Muscle layer of duodenum (tissue), 2 donors: ENCODE results near the gene EFNA2.
A peak's percentile ranks its signal among the peaks of the same experiment; 100 is the strongest.

Experiments
- H3K27ac ChIP-seq: one replicate; pipeline ENCODE4 v1.7.0; 2013; ENCODE audit warnings: mild to moderate bottlenecking, low read length
- H3K27me3 ChIP-seq: one replicate; pipeline ENCODE4 v1.7.0; 2013; ENCODE audit warnings: low read depth, mild to moderate bottlenecking, control low read depth, low read length
- H3K36me3 ChIP-seq, 2 donors: one replicate each; pipeline ENCODE4 v1.7.0; 2013; ENCODE audit warnings: low read length in 2 of 2, control low read depth in 1 of 2, mild to moderate bottlenecking in 1 of 2; ENCODE audit not compliant: insufficient read depth in 2 of 2, control insufficient read depth in 1 of 2
- H3K4me1 ChIP-seq, 2 donors: one replicate each; pipeline ENCODE4 v1.7.0; 2013; ENCODE audit warnings: low read length in 2 of 2, mild to moderate bottlenecking in 2 of 2, control low read depth in 1 of 2, moderate library complexity in 1 of 2; ENCODE audit not compliant: insufficient read depth in 2 of 2, control insufficient read depth in 1 of 2
- H3K4me3 ChIP-seq, 2 donors: one replicate each; pipeline ENCODE4 v1.7.0; 2013; ENCODE audit warnings: low read length in 2 of 2, low read depth in 1 of 2, mild to moderate bottlenecking in 1 of 2
- H3K9me3 ChIP-seq, 2 donors: one replicate each; pipeline ENCODE4 v1.7.0; 2013; ENCODE audit warnings: low read length in 2 of 2, control low read depth in 1 of 2, mild to moderate bottlenecking in 1 of 2; ENCODE audit not compliant: control insufficient read depth in 1 of 2
- donor health status: healthy.

EFNA2 gene

DNA sequence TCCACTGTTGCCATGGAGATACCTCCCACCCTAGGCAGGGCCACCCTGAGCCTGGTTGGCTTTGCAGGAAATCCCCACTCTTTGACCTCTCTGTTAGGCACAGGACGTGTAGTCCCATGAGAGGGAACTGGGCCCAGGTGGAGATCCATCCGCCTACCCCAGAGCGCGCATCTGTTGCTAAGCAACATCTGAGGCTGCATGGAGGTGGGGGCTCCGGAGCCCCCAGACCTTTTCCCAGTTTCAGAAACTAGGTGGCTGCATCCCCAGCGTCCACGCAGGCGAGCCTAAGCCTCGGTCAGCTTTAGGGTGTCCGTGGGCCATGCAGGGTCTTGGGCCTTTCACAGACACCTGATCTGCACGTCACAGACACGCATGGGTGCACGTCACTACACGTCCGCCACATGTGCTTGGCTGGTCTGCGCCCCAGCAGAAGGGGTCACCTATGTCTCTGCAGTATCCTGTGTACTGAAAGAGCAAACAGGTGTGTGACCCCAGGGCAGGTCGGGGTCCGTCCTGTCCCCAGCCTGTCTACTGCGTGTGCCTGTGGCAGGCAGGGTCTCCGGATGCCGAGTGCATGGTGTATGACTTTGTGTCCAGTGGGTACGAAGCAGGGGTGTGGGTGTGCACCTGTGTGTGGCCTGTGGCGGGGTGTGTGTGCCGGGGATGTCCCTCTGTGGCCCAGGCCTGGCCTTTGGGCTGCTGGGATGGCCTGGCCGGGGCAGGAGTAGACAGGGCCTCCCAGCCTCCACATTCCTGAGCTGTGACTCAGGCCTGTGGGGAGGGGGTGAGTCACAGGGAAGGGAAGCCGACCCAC lies 20.7 kb upstream of the EFNA2 start:
- Histone ChIP-seq H3K27ac (peak overlapping the region; percentile 45), H3K4me3 (no peak overlapping the region), H3K36me3 (peaks cover 0 to 5% of the 10 kb centered on the region in 2 donors), H3K9me3 (no peaks in the 10 kb centered on the region), H3K27me3 (no peaks in the 10 kb centered on the region), H3K4me1 (peaks cover 15 to 65% of the 10 kb centered on the region in 2 donors)

DNA sequence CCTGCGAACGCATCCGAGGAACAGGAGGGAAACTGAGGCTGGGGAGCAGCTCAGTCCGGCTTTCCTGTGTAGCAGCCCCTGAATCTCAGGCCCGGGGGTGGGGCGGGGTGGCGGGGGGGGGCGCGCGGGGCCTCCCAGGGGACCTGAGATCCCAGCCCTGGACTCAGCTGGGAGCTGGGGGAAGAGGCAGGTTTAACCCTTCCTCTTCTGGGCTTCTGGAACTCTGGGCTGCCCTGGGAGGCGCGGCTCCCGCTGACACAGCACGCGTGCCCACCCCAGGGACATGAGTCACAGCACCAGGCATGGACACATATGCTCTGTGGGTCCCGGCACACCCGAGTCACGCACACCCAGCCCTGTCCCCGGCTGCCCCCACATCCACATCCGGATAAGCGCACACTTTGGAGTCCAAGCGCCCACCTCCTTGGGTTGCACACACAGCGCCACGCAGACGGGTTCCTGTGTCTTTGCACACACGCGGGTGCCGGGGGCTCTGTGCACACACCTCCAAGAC lies 20.0 kb upstream of the EFNA2 start:
- no peaks in the 10 kb centered on the region for H3K9me3 ChIP-seq
- H3K4me3 ChIP-seq: peak overlapping the region; percentile 16 to 61
- H3K4me1 ChIP-seq: peaks cover 18 to 65% of the 10 kb centered on the region in 2 donors
- peak overlapping the region; percentile 63 for H3K27ac ChIP-seq
- no peaks in the 10 kb centered on the region for H3K27me3 ChIP-seq
- peaks cover under 1 to 5% of the 10 kb centered on the region in 2 donors for H3K36me3 ChIP-seq

DNA sequence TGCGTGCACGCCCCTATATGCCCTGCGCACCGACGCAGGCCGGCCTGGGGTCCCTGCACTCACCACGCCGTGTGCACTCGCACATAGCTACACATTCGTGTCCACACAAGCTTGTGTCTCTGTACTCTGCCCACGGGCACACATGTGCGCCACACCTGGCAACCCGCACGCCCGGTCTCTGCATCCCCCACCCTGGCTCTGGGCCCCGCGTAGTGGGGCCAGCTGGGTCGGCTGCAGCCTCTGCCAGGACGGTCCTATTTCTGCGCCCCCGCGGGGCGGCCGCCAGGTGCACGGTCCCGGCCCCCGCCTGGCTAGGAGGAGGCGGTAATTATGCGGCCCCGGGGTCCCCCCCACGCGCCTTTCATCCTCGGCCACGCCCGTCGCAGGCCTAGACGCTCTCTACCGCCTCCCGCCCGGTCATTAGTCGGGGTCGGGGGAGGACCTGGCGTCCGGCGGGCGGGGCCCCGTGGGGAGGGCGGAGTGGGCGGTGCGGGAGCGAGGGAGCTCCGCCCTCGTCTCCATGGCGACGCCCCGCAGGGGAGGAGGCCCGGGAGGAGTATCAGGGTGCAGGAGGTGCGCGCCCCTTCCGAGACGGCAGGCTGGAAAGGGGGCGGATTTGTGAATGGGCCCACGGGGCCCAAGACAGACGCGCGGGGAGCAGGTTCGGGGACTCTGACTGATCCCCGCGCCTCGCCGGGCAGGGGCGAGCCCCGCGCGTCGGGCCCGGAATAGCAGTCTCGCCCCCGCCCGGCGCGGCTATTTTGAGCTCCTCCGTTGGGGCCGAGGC lies 19.4 kb upstream of the EFNA2 start:
- Histone ChIP-seq H3K36me3 (peaks cover 6 to 7% of the 10 kb centered on the region in 2 donors), H3K4me1 (peaks cover 24 to 69% of the 10 kb centered on the region in 2 donors), H3K27me3 (no peaks in the 10 kb centered on the region)

DNA sequence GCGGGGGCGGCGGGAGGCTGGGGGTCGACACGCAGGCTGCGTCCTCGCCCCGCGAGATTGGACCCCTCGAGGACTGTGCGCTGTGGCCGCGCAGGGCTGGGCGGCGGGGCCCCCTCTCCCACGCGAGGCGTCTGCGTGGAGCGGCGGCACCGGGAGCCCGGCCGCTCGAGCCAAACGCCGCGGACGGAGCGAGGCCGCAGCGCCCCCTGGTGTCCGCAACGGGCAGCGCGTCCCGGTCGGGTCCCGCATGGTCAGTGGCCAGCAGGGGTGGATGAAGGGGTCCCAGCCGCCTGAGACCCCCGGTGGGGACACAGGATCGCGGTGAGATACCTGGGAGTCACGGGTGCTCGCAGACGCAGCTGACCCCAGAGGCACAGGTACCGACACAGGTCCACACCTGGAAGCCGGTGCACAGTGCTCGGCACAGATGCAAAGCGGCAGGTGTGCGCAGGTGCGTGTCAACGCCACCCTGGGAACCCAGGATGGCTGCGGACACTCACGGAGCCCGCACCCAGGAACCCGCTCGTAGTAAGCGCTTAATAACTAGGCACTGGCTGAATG lies 18.7 kb upstream of the EFNA2 start:
- H3K36me3 ChIP-seq: peaks cover 13% of the 10 kb centered on the region in 2 donors
- H3K27ac ChIP-seq: no peak overlapping the region
- H3K4me1 ChIP-seq: peaks cover 24 to 69% of the 10 kb centered on the region in 2 donors
- no peaks in the 10 kb centered on the region for H3K27me3 ChIP-seq
- no peaks in the 10 kb centered on the region for H3K9me3 ChIP-seq
- H3K4me3 ChIP-seq: peak overlapping the region; percentile 37 to 61

More for the DNA sequence above, 19.4 kb upstream of the EFNA2 start:
- Histone ChIP-seq H3K27ac (peak overlapping the region; percentile 63), H3K9me3 (no peaks in the 10 kb centered on the region), H3K4me3 (peak overlapping the region; percentile 16 to 61)

DNA sequence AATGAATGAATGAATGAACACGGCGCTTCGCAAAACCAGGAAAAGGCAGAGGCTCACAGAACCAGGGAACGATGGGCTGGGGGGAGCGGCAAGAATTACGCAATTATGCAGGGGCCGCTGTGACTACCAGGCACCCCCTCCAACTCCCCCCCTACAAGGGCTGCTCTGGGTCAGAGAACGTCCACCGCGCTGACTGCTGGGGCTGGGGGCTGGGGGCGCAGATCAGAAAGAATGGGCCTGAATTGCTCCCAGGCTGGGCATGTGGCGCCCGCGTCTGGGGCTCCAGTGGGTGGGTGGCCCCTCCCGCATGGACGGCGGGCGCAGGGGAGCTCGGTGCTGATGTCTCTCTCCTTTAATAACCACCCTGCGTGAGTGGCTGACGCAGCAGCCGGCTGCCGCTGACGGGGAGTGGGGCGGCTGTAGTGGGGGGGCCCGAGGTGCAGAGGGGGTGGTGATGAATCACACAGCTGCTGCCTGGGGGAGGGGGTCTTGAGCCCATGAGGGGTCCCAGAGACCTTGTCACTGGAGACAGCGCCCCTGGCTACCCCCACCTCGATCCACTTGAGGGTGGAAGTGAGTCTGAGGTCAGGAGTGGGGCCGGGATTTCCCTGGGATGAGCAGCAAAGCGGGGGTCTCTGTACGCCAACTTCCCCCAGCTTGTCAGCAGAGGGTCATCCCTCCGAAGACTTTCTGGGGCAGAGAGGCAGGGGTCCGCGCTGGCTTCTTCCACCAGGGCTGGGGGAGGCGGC lies 18.0 kb upstream of the EFNA2 start:
- Histone ChIP-seq H3K27ac (no peak overlapping the region), H3K4me3 (peak overlapping the region; percentile 37 to 61), H3K4me1 (peaks cover 26 to 69% of the 10 kb centered on the region in 2 donors), H3K36me3 (peaks cover 20% of the 10 kb centered on the region in 2 donors), H3K27me3 (no peaks in the 10 kb centered on the region), H3K9me3 (no peaks in the 10 kb centered on the region)

DNA sequence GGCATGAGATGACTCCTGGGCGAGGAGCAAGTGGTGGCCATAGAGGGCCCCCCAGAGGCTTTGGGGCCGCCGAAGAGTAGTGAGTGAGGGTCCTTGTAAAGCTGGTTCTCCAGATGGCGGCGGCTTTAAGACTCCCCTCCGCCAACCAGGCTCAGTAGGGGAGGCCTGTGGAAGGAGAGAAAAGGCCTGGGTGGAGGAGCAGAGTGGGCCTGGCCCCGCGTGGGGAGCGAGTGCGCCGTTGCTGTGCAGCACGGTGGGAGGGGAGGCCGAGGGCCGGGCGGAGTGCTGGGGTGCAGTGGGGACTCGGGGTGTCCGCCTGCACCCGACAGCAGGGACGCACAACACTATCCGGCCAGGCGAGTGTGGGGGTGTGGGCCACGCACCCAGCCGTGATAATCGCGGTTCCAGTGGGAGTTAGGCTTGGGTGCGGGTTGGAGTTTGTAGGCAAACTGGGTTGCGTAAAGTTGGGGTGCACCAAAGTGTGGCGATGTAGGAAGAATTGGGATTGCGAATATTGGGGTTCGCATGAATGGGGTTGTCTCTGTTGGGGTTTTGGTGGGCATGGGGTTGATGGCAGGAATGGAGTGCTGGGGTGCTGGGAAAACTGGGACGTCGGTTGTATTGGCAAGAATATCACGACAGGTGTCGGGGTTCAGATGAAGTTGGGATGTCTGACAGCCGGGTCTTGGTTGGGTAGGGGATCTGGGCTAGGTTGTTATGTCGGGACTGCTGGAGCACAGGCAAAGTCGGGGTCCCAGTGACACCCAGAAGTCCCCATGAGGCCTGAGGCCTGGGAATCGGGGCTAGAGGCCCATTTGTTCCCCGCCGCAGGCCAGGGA lies 17.2 kb upstream of the EFNA2 start:
- H3K4me3 ChIP-seq: peak overlapping the region in 1 of 2 donors; percentile 7
- peaks cover 26 to 76% of the 10 kb centered on the region in 2 donors for H3K4me1 ChIP-seq
- H3K27me3 ChIP-seq: no peaks in the 10 kb centered on the region
- H3K27ac ChIP-seq: peak overlapping the region; percentile 77
- no peaks in the 10 kb centered on the region for H3K9me3 ChIP-seq
- H3K36me3 ChIP-seq: peaks cover 26 to 28% of the 10 kb centered on the region in 2 donors

DNA sequence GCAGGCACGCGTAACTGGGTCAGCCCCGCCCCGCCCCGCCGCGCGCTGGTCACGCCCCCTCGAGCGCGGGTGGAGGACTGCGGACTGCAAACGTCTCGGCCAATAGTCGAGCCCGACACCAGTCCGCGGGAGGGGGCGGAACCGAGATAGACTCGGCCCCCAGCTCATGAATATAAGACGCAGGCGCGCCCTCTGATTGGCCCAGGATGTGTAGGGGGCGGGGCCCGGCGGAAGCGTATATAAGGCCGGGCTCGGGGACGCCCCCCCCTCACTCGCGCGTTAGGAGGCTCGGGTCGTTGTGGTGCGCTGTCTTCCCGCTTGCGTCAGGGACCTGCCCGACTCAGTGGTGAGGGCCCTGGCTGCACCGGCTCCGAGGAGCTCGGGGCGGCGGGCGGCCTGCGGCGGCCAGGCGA lies 16.6 kb upstream of the EFNA2 start, which contains the start of gene CIRBP:
Gene CIRBP, plus strand, starts transcription at position 268 of the 413 bp plus-strand sequence. CDS start 1,602 bp downstream, outside the sequence.
- Histone ChIP-seq H3K27ac (peak within 1 kb of the TSS; percentile 94), H3K27me3 (no peaks in the 10 kb centered on the region), H3K9me3 (no peaks in the 10 kb centered on the region), H3K4me3 (peak within 1 kb of the TSS; percentile 90 to 95), H3K36me3 (peaks cover 32 to 34% of the 10 kb centered on the region in 2 donors), H3K4me1 (peaks cover 26 to 83% of the 10 kb centered on the region in 2 donors)

DNA sequence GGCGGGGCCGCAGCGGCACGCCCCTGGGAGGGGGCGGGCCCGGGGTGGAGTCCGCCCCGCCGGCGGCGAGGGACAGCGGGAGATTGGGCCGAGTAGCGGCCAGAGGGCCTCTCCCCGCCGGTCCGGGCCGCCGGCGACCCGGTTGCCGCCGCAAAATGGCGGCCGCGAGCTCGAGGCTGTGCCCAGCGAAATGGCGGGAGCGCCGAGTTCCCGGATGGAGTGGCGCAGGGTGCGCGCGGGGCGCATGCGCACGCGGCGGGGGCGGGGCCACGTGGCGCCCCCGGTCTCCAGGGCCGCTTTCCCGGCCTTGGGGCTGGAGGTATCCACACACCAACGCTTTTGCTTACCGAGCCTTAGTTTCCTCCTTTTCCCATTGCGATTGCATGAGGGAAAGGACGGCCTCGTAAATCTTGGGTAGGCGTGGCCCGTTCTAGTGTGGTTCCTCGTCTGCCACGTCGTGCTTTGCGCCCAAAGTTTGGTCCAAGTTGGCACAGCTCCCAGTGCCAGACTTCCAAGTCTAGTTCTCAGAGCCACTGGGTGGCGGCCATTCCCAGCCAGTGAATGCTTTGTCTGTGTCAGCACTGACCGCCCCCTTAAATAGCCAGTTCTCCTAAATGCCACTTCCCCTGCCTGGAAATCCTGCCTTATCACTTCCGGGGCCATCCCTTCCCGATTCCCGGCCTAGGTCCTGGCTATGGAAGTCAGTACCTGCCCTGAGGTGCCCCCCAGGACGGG lies 16.0 kb upstream of the EFNA2 start:
- Histone ChIP-seq H3K36me3 (peaks cover 35 to 38% of the 10 kb centered on the region in 2 donors), H3K4me3 (peak overlapping the region; percentile 90 to 95), H3K4me1 (peaks cover 26 to 88% of the 10 kb centered on the region in 2 donors), H3K27me3 (no peaks in the 10 kb centered on the region), H3K9me3 (no peaks in the 10 kb centered on the region), H3K27ac (peak overlapping the region; percentile 94)

DNA sequence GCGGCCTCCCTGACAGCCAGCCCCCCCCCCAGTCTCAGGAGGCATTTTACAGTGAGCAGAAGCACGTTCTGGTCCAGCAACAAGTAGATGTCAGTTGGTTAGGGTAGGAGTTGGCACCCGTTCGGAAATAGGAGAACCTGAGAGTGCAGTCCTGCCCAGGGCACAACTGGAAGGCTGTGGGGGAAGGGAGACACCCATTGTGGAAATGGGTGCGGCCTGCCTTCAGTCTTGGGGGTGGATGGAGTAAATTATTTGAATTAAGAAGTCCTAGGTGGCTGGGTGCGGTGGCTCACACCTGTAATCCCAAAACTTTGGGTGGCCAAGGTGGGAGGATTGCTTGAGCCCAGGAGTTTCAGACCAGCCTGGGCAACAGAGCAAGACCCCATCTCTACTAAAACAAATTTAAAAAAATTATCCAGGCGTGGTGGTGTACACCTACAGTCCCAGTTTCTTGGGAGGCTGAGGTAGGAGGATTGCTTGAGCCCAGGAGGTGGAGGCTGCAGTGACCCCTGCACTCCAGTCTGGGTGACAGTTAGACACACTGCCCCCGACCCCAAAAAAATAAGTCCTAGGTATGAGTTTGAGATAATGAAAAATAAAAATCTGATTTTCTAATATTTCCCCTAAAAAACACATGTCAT lies 15.3 kb upstream of the EFNA2 start:
- Histone ChIP-seq H3K36me3 (peaks cover 35 to 43% of the 10 kb centered on the region in 2 donors), H3K4me1 (peaks cover 26 to 89% of the 10 kb centered on the region in 2 donors), H3K9me3 (no peaks in the 10 kb centered on the region), H3K27ac (peak overlapping the region; percentile 94), H3K27me3 (no peaks in the 10 kb centered on the region), H3K4me3 (peak overlapping the region; percentile 90 to 95)
